Measurements from ENCODE around the gene DLGAP1. TPM values are rescaled to one million over a fixed set of nuclear protein-coding genes. Genes with fewer than 3 reads are reported as not detected.

The DLGAP1 gene
- total and polyA plus RNA-seq, 4 donors, result 0.06 to 1.2 (median 0.17) TPM; not detected in 1

GRCh38 chr18:4245456-4245855 is 209.7 kb downstream of the DLGAP1 start:
- WGBS, result 72% methylated on average over 3 of the region's 3 CpGs
- TF ChIP-seq ZBTB33 (IDR thresholded peaks at IDR 0.05) (no peak), MAX (IDR thresholded peaks at IDR 0.05) (no peak), SP1 (IDR thresholded peaks at IDR 0.05) (no peak), GABPA (IDR thresholded peaks at IDR 0.05 in 1 of 2, conservative IDR thresholded peaks at IDR 0.05 in 1 of 2) (no peak), YY1 (IDR thresholded peaks at IDR 0.05) (no peak), CTCF (IDR thresholded peaks at IDR 0.05; ENCODE audit: low read depth, low read length, missing input control) (no peak), HNF4A (conservative IDR thresholded peaks at IDR 0.05) (no peak), REST (IDR thresholded peaks at IDR 0.05) (no peak), ATF3 (IDR thresholded peaks at IDR 0.05) (no peak), JUND (IDR thresholded peaks at IDR 0.05) (no peak), FOXA1 (IDR thresholded peaks at IDR 0.05) (no peak), TAF1 (conservative IDR thresholded peaks at IDR 0.05) (no peak), FOXA2 (IDR thresholded peaks at IDR 0.05) (no peak), HNF4G (IDR thresholded peaks at IDR 0.05) (no peak), NR2F2 (IDR thresholded peaks at IDR 0.05) (no peak), RXRA (IDR thresholded peaks at IDR 0.05) (no peak), EGR1 (IDR thresholded peaks at IDR 0.05; ENCODE audit: low read depth in 2 of 2) (no peak)
- no peak overlapping the region for H3K27ac ChIP-seq (ENCODE audit: low read depth in 1 of 2, low read length in 2 of 2)

More at GRCh38 chr18:4245456-4245855, 209.7 kb downstream of the DLGAP1 start:
- H3K36me3 ChIP-seq (ENCODE audit: control insufficient read depth in 4 of 4, insufficient read depth in 3 of 4, low read depth in 1 of 4, low read length in 3 of 4), result no peaks in the 10 kb centered on the region
- no peaks in the 10 kb centered on the region for H3K27me3 ChIP-seq (ENCODE audit: control insufficient read depth in 4 of 4, insufficient read depth in 4 of 4, low read length in 3 of 4)
- no peak for DNase-seq (ENCODE audit: low spot score)
- H3K4me1 ChIP-seq (ENCODE audit: control insufficient read depth in 4 of 4, insufficient read depth in 4 of 4, low read length in 3 of 4), result no peaks in the 10 kb centered on the region
- H3K9ac ChIP-seq (ENCODE audit: low read depth in 1 of 2, low read length in 2 of 2), result no peak overlapping the region
- H3K4me3 ChIP-seq (ENCODE audit: low read depth in 1 of 3, low read length in 3 of 3), result no peak overlapping the region
- H3K9me3 ChIP-seq (ENCODE audit: control insufficient read depth in 4 of 4, low read length in 3 of 4), result no peaks in the 10 kb centered on the region

Data from liver (tissue), 9 donors.